T-helper 1 cell treated with Interleukin-12 subunit alpha and Interleukin-12 subunit beta and Interleukin-4 antibody, amounts not matched to agents 30 μg/mL and 1 μg/mL, for 36 hours (primary cell): ENCODE results near the gene MIEN1.

ENCODE experiments used
- H3K27ac Mint-ChIP-seq: one replicate; pipeline ENCODE4 v1.8.0; 2021; ENCODE audit warnings: mild to moderate bottlenecking, mixed read lengths
- H3K27me3 Mint-ChIP-seq: one replicate; pipeline ENCODE4 v1.8.0; 2021; ENCODE audit warnings: low read depth, mixed read lengths
- H3K36me3 Mint-ChIP-seq: one replicate; pipeline ENCODE4 v1.8.0; 2021; ENCODE audit warnings: low read depth, mixed read lengths
- H3K4me1 Mint-ChIP-seq: one replicate; pipeline ENCODE4 v1.8.0; 2021; ENCODE audit warnings: low read depth, mixed read lengths
- H3K4me3 Mint-ChIP-seq: one replicate; pipeline ENCODE4 v1.8.0; 2021; ENCODE audit warnings: mild to moderate bottlenecking, moderate library complexity, mixed read lengths
- H3K9me3 Mint-ChIP-seq: one replicate; pipeline ENCODE4 v1.8.0; 2021; ENCODE audit warnings: mixed read lengths

MIEN1 gene

GRCh38 chr17:39688475-39688835 lies 41.9 kb downstream of the MIEN1 start:
- H3K27ac Mint-ChIP-seq, result peak overlapping the region; percentile 95
- peaks cover 21% of the 10 kb centered on the region for H3K4me1 Mint-ChIP-seq
- peaks cover 19% of the 10 kb centered on the region for H3K36me3 Mint-ChIP-seq
- peak overlapping the region; percentile 86 for H3K4me3 Mint-ChIP-seq
- H3K9me3 Mint-ChIP-seq, result peaks cover 7% of the 10 kb centered on the region
- H3K27me3 Mint-ChIP-seq, result no peaks in the 10 kb centered on the region

GRCh38 chr17:39687546-39688474 lies 42.5 kb downstream of the MIEN1 start, which contains the start of gene PGAP3:
TSS of gene PGAP3 (minus strand) at chr17:39688057. CDS start at chr17:39688014, 43 bp downstream.
- Mint-ChIP-seq H3K9me3 (peaks cover 7% of the 10 kb centered on the region), H3K4me1 (peaks cover 21% of the 10 kb centered on the region), H3K27ac (peak within 1 kb of the TSS; percentile 95), H3K27me3 (no peaks in the 10 kb centered on the region), H3K4me3 (peak within 1 kb of the TSS; percentile 86), H3K36me3 (peaks cover 24% of the 10 kb centered on the region)

GRCh38 chr17:39687101-39687545 lies 43.2 kb downstream of the MIEN1 start:
- Mint-ChIP-seq H3K4me3 (peak overlapping the region; percentile 86), H3K27me3 (no peaks in the 10 kb centered on the region), H3K27ac (peak overlapping the region; percentile 95), H3K36me3 (peaks cover 24% of the 10 kb centered on the region), H3K9me3 (peaks cover 7% of the 10 kb centered on the region), H3K4me1 (peaks cover 21% of the 10 kb centered on the region)

- Mint-ChIP-seq H3K36me3 (peaks cover 29% of the 10 kb centered on the region), H3K9me3 (peaks cover 7% of the 10 kb centered on the region), H3K4me1 (peaks cover 32% of the 10 kb centered on the region), H3K4me3 (no peak overlapping the region), H3K27me3 (no peaks in the 10 kb centered on the region), H3K27ac (no peak overlapping the region)
Observed at GRCh38 chr17:39684369-39685192, 45.8 kb downstream of the MIEN1 start.

- peaks cover 29% of the 10 kb centered on the region for H3K36me3 Mint-ChIP-seq
- no peak overlapping the region for H3K27ac Mint-ChIP-seq
- H3K4me3 Mint-ChIP-seq, result no peak overlapping the region
- H3K27me3 Mint-ChIP-seq, result no peaks in the 10 kb centered on the region
- peaks cover 36% of the 10 kb centered on the region for H3K4me1 Mint-ChIP-seq
- H3K9me3 Mint-ChIP-seq, result peaks cover 4% of the 10 kb centered on the region
Observed at GRCh38 chr17:39683295-39683939, 46.9 kb downstream of the MIEN1 start.

GRCh38 chr17:39679521-39680192 lies 50.7 kb downstream of the MIEN1 start:
- Mint-ChIP-seq H3K27me3 (no peaks in the 10 kb centered on the region), H3K4me3 (no peak overlapping the region), H3K36me3 (peaks cover 14% of the 10 kb centered on the region), H3K27ac (peak overlapping the region; percentile 93), H3K9me3 (no peaks in the 10 kb centered on the region), H3K4me1 (peaks cover 43% of the 10 kb centered on the region)
